Right renal pelvis (tissue), 4 donors: ENCODE measurements around the gene PCYT1A. TPM values are rescaled to one million over a fixed set of nuclear protein-coding genes. Genes with fewer than 3 reads are reported as not detected.
"Not testable (repeated sequence)": the region's sequence is repeated elsewhere in the genome, so short reads cannot be mapped to it uniquely, and the experiment has no call there.

Experiments
- DNase-seq, 4 donors: peaks; one replicate each; pipeline ENCODE4 v3.0.0-alpha.2; 2013; ENCODE audit warnings: low read depth in 4 of 4, low spot score in 3 of 4, missing footprints in 1 of 4
- polyA plus RNA-seq, 4 donors: library from polyadenylated mRNA; unstranded; fragments of 120-200 nt; gene quantifications; one replicate each; pipeline ENCODE4 v1.2.1, GENCODE V29; 2013; ENCODE audit not compliant: insufficient read length in 4 of 4

Gene PCYT1A
- polyA plus RNA-seq, 4 donors = 36.4 to 44.6 (median 38.3) TPM

DNA sequence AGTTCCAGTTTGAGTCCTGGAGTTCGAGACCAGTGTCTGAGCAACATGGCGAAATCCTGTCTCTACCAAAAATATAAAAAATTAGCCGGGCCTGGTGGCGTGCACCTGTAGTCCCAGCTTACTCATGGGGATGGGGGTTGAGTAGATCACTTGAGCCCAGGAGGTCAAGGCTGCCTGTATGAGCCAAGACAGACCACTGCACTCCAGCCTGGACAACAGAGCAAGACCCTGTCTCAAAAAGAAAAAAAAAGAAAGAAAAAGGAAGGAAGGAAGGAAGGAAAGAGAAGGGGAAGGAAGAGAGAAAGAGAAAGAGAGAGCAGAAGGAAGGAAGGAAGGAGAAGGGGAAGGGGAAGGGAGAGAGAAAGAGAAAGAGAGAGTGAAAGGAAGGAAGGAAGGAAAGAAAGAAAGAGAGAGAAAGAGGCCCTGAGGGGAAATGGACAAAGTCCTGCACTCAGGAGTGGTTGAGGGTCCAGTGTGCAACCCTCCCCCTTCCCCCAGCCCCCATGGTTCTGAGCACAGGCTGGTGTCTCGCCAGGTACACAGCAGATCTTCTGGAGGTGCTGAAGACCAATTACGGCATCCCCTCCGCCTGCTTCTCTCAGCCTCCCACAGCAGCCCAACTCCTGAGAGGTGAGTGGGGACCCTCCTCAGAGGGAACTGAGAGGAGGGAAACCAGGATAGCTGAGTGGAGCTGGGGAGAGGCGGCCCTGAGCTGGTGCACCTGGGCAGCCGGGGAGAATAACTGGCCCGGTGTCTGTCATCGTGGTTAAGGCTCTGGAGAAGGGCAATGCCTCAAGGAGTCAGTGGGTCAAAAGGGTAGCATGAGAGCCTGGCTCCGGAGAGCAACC, 70.0 kb downstream of the PCYT1A start:
- no peak for DNase-seq

DNA sequence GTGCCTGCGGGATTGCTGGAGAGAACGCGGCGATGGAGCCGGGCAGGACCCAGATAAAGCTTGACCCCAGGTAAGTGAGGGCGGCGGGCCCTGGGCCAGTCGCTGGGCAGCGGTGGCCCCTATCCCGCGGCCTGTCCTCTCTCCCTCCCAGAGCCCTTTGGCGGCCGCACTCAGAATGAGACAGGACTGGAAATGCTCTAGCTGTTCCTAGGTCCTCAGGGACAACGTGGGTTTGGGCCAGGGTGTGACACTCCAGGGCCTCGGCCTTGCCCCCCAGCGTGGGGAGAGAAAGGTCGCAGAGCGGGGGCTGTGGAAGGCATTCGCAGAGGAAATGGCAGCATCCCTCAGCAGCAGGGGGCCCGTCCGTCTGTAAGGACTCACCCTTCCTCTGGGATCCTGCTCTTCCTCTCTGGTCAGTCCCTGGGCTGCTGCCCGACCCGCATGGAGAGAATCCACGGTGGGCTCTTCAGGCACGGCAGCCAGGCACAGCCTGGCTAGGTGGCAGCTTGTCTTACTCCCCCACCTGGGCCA, 70.8 kb downstream of the PCYT1A start:
- DNase-seq = no peak

DNA sequence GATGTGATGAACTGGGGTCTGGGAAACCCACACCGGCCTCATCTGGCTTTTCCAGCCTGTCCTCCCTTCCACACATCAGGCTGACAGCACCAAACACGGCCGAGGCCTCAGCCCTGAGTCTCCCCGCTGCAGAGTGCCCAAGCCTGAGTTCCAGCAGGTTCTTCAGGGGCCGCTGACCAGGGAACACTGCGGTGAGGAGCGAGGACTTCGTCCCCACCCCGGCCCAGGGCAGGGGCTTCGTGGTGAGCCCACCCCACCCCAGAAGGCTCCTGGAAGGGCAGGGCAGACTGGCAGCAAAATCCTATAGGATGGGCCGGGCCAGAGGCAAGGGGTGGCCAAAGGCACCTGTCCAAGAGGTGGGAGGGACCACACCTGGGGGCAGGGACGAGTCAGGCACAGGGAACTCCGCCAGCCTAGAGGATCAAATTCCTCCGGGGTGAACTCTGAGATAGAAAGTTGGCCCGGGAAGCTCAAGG, 71.4 kb downstream of the PCYT1A start, which contains the start of gene SLC51A:
Gene SLC51A (plus strand): TSS at position 446 of the 476 bp plus-strand sequence. CDS start 179 bp downstream, outside the sequence.
- DNase-seq = no peak

DNA sequence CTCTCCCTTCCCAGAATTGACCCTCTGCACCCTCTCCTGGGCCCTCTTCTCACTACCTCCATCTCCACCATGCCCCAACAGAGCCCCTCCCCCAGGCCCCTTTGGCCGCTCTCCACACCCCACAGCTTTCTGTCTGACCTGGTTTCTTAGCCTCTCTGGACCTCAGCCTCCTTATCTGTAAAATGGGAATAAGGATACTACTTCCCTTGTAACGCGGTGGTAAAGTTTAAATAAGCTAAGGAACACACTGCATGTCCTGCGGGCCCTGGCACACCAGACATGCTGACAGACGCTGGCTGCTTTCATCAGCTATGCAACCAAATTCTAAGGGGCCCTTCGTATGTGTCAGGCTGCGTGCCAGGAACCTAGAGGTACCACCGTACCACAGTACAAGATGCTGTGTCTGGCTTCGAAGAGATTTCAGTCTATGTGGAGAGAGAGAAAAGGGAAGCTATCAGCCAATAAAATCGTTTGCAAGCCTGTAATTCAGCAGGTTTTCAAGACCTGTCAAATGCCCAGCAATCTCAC, 72.0 kb downstream of the PCYT1A start:
- DNase-seq = no peak

DNA sequence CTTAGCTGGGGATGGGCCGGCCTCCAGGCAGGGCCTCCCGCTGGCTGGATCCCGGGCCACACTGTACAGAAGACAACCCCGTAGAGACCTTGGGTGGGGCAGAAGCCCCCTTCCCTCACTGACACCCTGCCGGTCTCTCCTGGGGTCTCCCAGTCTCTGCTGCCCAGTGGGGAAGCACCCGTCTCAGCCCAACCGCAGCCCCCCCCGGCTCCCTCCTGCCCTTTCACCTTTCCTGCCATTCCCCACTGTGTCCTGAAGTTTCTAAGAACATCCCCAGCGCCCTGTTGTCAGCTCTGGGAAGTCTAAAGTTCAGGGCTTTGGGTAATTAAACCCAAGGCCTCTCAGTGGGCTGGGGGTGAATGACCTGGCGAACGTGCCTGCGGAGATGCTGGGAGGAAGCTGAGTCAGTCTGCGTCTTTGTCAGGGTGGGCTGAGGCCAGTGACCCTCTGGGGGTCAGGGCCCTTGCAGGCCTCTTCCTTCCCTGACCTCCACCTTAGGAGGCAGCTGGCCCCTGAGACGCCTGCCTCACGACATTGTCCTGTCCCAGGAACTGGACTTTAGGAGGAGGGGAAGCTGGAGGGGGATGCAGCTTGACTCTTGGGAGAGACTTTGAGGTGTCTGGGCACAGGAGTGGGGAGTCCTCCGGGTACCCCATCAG, 72.6 kb downstream of the PCYT1A start:
- no peak for DNase-seq

DNA sequence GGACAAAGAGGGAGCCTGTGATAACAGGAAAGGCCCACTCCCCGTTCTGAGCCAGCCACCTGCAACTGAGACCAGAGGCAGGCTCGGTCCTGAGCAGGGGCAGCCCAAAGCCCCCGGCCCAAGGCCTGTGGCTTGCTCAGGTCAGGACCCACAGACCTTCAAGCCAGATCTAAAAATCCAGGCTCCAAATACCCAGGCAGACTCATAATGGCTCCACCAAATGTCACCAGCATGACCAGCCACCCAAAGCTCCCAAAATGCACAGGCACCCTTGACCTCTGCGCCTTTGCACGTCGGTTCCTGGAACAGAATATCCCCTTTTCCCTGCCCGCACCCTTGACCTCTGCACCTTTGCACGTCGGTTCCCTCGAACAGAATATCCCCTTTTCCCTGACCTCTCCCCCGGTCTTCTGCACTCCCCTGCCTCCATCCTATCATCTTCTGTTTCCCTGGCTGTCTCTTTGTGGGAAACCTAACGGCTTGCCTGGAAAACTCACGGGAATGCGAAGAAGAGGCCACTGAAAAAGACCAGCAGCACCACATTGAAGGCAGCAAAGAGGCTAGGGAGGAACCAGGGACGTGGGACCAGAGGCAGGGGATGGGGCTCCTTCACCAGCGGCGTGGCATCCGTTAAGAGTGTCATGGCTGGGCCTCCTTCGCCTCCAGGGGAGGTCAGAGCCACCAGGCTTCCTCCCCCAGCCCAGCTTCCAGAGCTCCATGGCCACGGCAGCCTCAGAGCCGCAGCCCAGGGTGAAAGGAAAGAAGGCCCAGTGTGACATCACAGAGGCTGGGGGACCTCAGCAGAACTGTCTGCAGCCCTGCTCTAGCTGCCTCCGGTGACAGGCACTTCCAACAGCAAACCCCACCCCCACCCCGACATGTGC, 76.6 kb downstream of the PCYT1A start, which contains the start of gene ZDHHC19:
Gene ZDHHC19 (minus strand): TSS at position 728 of the 884 bp plus-strand sequence. CDS start 85 bp downstream, at position 643.
- DNase-seq = no peak

DNA sequence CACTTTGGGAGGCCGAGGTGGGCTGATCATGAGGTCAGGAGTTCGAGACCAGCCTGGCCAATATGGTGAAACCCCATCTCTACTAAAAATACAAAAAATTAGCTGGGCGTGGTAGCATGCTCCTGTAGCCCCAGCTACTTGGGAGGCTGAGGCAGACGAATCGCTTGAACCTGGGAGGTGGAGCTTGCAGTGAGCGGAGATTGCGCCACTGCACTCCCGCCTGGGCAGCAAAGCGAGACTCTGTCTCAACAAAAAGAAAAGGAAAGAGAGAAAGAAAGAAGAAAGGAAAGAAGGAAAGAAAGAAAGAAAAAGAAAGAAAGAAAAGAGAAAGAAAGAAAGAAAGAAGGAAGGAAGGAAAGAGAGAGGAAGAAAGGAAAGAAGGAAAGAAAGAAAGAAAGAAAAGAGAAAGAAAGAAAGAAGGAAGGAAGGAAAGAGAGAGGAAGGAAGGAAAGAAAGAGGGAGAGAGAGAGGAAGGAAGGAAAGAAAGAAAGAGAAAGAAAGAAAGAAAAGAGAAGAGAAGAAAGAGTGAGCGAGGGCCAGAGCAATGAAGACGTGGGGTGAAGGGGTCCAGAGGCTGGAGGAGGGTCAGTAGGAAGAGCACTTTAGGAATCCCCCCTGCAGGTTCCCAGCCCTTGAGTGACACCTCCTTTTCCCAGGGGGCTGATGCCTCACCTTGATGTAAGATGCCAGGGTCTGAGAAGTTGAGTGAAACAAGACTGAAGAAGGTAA, 77.4 kb downstream of the PCYT1A start:
- DNase-seq = not testable (repeated sequence)

DNA sequence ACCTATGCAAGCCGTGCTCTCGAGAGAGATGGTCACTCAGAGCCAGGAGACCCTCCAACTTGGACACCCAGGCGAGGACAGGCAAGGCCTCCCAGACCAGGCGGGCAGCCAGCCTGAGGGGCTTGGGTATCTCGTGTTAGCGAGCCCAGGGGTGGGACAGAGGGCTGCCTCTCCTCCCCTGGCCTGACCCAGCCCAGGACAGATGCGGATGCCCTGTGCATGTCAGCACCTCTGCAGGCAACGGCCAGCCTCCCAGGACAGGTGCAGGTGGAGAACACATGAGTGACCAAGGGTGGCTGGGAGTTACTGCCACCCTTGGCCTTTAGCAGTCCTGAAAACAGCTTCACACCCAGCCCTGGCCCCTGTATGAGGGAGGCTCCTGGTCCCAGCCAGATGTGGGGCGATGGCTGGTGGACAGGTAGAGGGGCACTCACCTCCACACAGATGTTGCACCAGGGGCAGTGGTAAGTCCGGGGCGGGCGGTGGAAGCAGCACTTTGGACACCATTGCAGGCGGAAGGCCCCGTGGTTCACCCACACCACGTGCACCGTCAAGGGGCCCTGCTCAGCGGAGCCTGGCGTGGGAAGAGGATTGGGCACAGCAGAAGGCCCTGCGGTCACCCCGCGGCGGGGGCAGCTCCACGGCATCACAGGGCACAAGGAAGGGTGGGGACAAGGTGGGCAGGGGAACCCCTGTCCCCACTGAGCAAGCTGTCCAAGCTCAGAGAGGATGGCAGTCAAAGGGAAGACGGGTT, 78.4 kb downstream of the PCYT1A start:
- no peak for DNase-seq

DNA sequence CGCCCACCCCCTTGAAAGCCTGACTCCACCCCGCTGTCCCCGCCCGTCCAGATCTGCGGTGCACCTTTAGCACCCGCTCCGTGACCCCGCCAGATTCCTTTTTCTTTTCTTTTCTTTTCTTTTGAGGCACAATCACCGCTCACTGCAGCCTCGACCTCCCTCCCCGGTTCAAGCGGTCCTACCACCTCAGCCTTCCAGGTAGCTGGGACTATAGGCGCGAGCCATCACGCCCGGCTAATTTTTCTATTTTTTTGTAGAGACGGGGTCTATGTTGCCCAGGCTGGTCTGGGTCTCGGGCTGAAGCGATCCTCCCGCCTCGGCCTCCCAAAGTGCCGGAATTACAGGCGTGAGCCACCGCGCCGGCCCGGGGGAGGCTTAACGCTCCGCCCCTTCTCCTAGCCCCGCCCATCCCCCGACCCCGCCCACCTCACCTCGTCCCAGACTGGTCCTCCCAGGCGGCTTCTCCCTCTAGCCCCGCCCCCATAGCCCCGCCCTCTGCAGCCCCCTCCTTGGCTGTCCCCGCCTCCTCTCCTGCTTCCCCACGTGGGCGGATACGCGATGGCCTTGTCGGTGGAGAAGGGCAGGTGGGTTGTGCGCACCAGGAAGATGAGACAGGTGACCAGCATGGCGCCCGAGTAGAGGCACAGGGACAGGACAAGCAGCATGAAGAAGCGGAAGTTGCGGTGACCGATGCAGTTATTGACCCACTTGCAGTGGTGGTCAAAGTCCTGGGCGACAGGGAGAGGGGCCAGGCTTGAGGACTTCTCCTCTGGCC, 79.5 kb downstream of the PCYT1A start:
- DNase-seq = no peak

DNA sequence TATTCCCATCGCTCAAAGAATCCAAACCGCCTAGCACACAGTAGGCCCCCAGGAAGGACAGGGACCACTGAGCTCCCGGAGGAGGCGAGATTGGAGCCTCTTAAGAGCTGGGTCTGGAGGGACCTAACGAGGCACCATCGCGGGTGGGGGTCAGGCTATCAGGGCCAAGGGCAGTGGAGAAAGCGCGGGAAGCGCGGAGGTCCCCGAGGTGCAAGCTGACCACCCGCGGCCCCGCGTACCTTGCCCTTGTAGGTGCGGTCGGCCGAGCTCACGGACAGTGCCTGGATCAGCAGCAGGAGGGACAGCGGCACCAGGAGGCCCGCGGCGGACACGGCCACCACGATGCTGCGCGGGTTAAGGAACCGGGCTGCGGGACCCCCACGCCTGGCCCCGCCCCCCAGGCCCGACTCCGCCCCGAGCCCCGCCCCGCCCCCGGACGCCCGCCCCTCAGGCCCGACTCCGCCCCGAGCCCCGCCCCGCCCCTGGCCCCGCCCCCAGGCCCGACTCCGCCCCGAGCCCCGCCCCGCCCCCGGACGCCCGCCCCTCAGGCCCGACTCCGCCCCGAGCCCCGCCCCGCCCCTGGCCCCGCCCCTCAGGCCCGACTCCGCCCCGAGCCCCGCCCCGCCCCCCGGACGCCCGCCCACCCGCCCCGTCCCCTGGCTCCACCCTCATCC, 80.2 kb downstream of the PCYT1A start:
- DNase-seq = no peak

DNA sequence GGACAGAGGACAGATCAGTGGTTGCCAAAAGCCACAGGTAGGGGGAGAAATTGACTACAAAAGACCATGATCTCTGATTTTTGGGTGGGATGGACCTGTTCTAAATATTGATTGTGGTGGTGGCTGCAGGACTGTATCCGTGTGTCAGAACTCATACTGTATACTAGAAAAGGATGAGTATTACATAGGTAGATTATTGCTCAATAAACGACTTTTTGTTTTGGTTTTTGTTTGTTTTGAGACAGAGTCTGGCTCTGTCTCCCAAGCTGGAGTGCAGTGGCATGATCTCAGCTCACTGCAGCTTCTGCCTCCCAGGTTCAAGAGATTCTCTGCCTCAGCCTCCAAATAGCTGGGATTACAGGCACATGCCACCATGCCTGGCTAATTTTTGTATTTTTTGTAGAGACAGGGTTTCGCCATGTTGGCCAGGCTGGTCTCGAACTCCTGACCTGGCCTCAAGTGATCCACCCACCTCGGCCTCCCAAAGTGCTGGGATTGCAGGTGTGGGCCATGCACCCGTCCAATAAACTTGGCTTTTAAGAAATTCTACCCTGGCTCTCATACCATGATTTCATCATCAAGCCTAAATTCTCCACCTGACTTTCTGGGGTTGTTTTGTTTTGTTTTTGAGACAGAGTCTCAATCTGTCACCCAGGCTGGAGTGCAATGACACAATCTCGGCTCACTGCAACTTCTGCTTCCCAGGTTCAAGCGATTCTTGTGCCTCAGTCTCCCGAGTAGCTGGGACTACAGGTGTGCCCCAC, 81.9 kb downstream of the PCYT1A start:
- DNase-seq = not testable (repeated sequence)

DNA sequence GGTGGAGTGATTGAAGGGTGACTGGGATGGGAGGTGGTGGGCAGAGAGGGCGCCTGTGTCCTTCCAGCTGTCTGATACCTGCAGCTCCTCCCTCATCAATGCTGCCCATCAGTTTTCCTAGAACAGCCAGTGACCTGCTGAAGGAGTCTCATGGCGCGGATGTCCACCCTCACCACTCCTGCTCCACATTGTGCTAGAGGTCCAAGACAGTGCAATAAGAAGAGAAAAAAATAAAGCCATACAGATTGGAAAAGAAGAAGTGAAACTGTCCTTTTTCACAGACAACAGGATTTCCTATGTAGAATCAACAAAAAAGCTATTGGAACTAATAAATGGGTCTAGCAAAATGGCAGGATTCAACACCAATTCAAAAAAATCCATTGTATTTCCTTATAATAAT, 83.7 kb downstream of the PCYT1A start:
- DNase-seq = no peak

DNA sequence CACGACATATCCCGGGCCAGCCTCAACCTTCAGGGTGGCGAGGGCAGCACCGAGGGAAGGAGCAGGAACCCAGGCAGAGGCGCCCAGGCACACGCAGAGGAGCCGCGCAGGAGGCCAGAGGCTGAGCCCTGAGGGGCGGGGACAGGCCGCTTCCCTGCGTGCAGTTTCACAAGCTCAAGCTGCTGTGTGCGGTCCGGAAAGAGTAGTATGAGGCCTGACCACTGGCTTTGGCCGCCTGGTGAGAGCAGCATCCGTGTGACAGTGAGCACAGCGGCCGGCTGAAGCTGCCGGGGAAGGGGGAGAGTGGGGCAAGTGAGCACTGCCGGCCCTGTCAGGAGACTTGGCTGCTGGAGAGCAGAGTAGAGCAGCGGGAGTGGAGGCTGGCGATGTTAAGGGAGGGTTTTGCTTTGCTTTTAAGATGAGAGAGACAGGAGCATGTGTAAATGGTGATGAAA, 85.0 kb downstream of the PCYT1A start:
- DNase-seq = no peak

DNA sequence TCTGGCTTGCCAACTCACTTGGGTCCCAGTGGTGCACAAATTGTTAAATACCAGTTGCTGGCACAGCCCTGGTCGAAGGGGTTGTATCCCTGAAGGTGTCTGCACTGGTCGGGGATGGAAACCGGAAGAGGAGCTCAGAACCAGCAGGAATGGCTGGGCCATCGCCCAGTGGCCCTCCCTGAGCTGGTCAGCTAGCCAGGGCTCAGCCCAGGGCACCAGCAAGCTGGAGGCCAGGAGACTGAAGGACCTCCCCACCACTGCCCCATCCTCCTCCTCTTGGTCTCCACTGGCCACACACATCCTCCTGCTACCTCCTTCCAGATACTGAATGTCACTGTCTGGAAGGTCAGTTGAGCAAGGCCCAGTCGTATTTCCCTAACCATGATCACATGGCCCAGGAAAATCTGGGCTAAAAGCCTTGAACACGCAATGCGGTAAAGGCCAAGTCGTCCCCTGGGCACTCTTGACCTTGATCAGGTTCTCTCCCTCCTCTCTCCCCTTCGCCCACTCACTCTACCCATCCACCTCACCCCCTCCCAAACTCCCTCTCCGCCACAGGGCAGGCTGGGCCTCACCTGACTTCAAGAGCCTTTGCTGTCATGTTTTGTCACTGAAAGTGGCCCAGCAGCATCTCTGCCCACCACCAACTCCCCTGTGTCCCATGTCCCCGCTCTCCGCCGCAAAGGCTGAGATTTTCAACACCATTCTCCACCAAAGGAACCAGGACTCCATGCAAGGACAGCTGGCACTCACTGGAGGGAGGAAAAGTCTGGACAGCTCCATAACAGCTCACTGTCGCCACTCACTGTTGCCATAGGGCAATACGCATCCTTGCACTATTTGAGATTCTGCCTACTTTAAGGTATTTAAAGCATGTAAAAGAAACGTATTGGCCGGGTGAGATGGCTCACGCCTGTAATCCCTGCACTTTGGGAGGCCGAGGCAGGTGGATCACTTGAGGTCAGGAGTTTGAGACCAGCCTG, 88.5 kb downstream of the PCYT1A start:
- no peak for DNase-seq

DNA sequence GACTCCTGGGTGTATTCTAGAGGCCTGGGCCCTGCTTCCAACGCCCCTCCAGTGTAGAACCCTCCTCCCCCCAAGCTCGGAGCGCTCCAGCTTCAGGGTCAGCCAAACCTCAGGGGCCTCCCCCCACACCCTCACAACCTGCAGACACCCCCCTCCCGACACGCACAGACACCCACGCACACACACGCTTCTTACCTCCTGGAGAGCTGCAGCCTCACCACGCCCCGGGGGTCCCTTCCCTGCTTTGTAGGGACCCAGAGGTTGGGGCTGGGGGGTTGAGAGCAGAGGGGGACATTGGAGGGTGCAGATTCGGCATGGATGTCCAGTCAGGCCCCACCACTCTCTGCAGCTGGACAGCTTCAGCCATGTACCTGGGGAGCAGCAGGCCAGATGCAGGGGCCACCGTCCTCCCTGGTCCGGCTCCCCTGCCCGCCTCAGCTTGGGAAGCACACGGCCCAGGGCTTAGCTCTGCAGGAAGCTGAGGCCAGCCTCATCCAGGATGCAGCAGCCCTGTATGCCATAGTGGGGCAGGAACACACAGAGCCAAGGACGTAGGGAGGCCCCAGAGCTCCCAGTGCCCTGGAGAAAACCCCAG, 89.3 kb downstream of the PCYT1A start:
- no peak for DNase-seq
